Esophagus squamous epithelium (tissue), 5 donors: Measurements from ENCODE around the gene CPEB3. TPM values are rescaled to one million over a fixed set of nuclear protein-coding genes. Genes with fewer than 3 reads are reported as not detected.

ENCODE experiments used
- DNase-seq: peaks from one replicate; lab custom pipeline; 2025; lab: John Stamatoyannopoulos, UW
- H3K27ac ChIP-seq, 4 donors: fragments of 200-600 bp; sonication (generic); one replicate each; pipeline ENCODE4 v1.5.1; 2016 to 2019; ENCODE audit warnings: mild to moderate bottlenecking in 1 of 4
- H3K27me3 ChIP-seq, 4 donors: fragments of 200-600 bp; sonication (generic); 1 replicate in 3 of 4; 2 replicates in 1 of 4; pipeline versions ENCODE4 v1.5.1 to v1.6.0; 2017 to 2021; ENCODE audit warnings: antibody characterized with exemption in 1 of 4
- H3K36me3 ChIP-seq, 3 donors: fragments of 200-600 bp; sonication (generic); one replicate each; pipeline ENCODE4 v1.5.1; 2016 to 2019
- H3K4me1 ChIP-seq, 3 donors: fragments of 200-600 bp; sonication (generic); one replicate each; pipeline ENCODE4 v1.5.1; 2017 to 2019
- H3K4me3 ChIP-seq, 4 donors: fragments of 200-600 bp; sonication (generic); 1 replicate in 3 of 4; 2 replicates in 1 of 4; pipeline ENCODE4 v1.5.1; 2016 to 2019; ENCODE audit warnings: mild to moderate bottlenecking in 2 of 4, moderate library complexity in 1 of 4
- H3K9me3 ChIP-seq, 3 donors: fragments of 200-600 bp; sonication (generic); one replicate each; pipeline ENCODE4 v1.5.1; 2016 to 2019
- CTCF ChIP-seq, 6 experiments: fragments of 450-650 bp in 4 of 6; fragments of 200-600 bp in 2 of 6; sonication (generic) in 2 of 6; IDR thresholded peaks; one replicate each; pipeline ENCODE4 v1.5.1; 2016 to 2019; ENCODE audit warnings: antibody characterized with exemption in 6 of 6, mild to moderate bottlenecking in 4 of 6, moderate library complexity in 4 of 6
- POLR2A ChIP-seq, 4 donors: fragments of 450-650 bp; IDR thresholded peaks; one replicate each; pipeline ENCODE4 v1.6.1; 2017; ENCODE audit warnings: antibody characterized with exemption in 4 of 4, mild to moderate bottlenecking in 4 of 4, moderate library complexity in 3 of 4
- WGBS, 2 donors: methylation state at CpG; one replicate each; pipeline ENCODE4 v1.1.5; 2018; 5-methylcytosine and 5-hydroxymethylcytosine counted together
- intact Hi-C: fragments of 100-400 bp; cut with DNase I; formaldehyde crosslinking; loops from one replicate; pipeline ENCODE4 v1.15.0; 2022
- total RNA-seq, 4 donors: library from RNA; depleted of rRNA; stranded (reverse); fragments of >200 nt; gene quantifications; one replicate each; pipeline ENCODE4 v1.1.0, GENCODE V29; 2016
- donor health status: DM: yes; HTN: yes; CAD: no.

The CPEB3 gene
- total RNA-seq, 4 donors from 2014 or later = 5.5 to 8.8 (median 7.3) TPM

- H3K4me3 ChIP-seq = no peak overlapping the region
- intact Hi-C loops = no loop called here
- no peaks in the 10 kb centered on the region for H3K36me3 ChIP-seq
- H3K27ac ChIP-seq = no peak overlapping the region
- no peak for TF ChIP-seq POLR2A (IDR thresholded peaks at IDR 0.05)
- TF ChIP-seq CTCF (IDR thresholded peaks at IDR 0.05) = no peak
- 78 to 91% methylated on average over 2 of the region's 2 CpGs for WGBS, 2 donors
- DNase-seq = no peak
- peaks cover 0 to 25% (median 0%) of the 10 kb centered on the region in 3 donors for H3K4me1 ChIP-seq
- no peaks in the 10 kb centered on the region for H3K27me3 ChIP-seq
- H3K9me3 ChIP-seq = no peaks in the 10 kb centered on the region
Measured at GRCh38 chr10:92268748-92269147, 22.1 kb downstream of the CPEB3 start.

- peaks cover 0 to 36% (median 0%) of the 10 kb centered on the region in 3 donors for H3K4me1 ChIP-seq
- intact Hi-C loops = no loop called here
- H3K36me3 ChIP-seq = no peaks in the 10 kb centered on the region
- TF ChIP-seq CTCF (IDR thresholded peaks at IDR 0.05) = no peak
- TF ChIP-seq POLR2A (IDR thresholded peaks at IDR 0.05) = no peak
- no peaks in the 10 kb centered on the region for H3K9me3 ChIP-seq
- no peak overlapping the region for H3K4me3 ChIP-seq
- H3K27me3 ChIP-seq = no peaks in the 10 kb centered on the region
- no peak overlapping the region for H3K27ac ChIP-seq
- no peak for DNase-seq
Measured at GRCh38 chr10:92267343-92267742, 23.5 kb downstream of the CPEB3 start.

GRCh38 chr10:92265687-92266258 lies 25.1 kb downstream of the CPEB3 start:
- H3K27me3 ChIP-seq = no peaks in the 10 kb centered on the region

GRCh38 chr10:92264249-92264648 lies 26.6 kb downstream of the CPEB3 start:
- no peak for DNase-seq
- no peaks in the 10 kb centered on the region for H3K27me3 ChIP-seq
- peaks cover 0 to 48% (median 0%) of the 10 kb centered on the region in 3 donors for H3K4me1 ChIP-seq
- no peak for TF ChIP-seq CTCF (IDR thresholded peaks at IDR 0.05)
- no peak for TF ChIP-seq POLR2A (IDR thresholded peaks at IDR 0.05)
- H3K36me3 ChIP-seq = no peaks in the 10 kb centered on the region
- peak overlapping the region in 3 of 4 donors; percentile 43 to 77 (median 67) for H3K27ac ChIP-seq
- no peak overlapping the region for H3K4me3 ChIP-seq
- 66% methylated on average over 2 of the region's 2 CpGs; no CpG with 5 or more reads in 1 of the 2 donors for WGBS, 2 donors
- H3K9me3 ChIP-seq = no peaks in the 10 kb centered on the region
- intact Hi-C loops = no loop called here

More at GRCh38 chr10:92265687-92266258, 25.1 kb downstream of the CPEB3 start:
- no peak overlapping the region for H3K4me3 ChIP-seq
- WGBS, 2 donors = 68 to 73% methylated on average over 2 of the region's 2 CpGs
- DNase-seq = no peak
- no peaks in the 10 kb centered on the region for H3K9me3 ChIP-seq
- TF ChIP-seq CTCF (IDR thresholded peaks at IDR 0.05) = no peak
- no peak for TF ChIP-seq POLR2A (IDR thresholded peaks at IDR 0.05)
- intact Hi-C loops = no loop called here
- H3K4me1 ChIP-seq = peaks cover 0 to 40% (median 0%) of the 10 kb centered on the region in 3 donors
- no peak overlapping the region for H3K27ac ChIP-seq
- no peaks in the 10 kb centered on the region for H3K36me3 ChIP-seq

GRCh38 chr10:92263396-92263795 lies 27.5 kb downstream of the CPEB3 start:
- H3K27ac ChIP-seq = peak overlapping the region in 3 of 4 donors; percentile 42 to 77 (median 67)
- no peak for DNase-seq
- H3K27me3 ChIP-seq = no peaks in the 10 kb centered on the region
- no peaks in the 10 kb centered on the region for H3K9me3 ChIP-seq
- no peak for TF ChIP-seq CTCF (IDR thresholded peaks at IDR 0.05)
- TF ChIP-seq POLR2A (IDR thresholded peaks at IDR 0.05) = no peak
- WGBS, 2 donors = 91 to 93% methylated on average over 2 of the region's 2 CpGs
- no peak overlapping the region for H3K4me3 ChIP-seq
- H3K36me3 ChIP-seq = no peaks in the 10 kb centered on the region
- peaks cover 0 to 48% (median 0%) of the 10 kb centered on the region in 3 donors for H3K4me1 ChIP-seq
- intact Hi-C loops = no loop called here
